GM12892 (cell line): Measurements from ENCODE around the gene EVC2.

Source experiments
- DNase-seq: peaks from one replicate; pipeline ENCODE4 v3.0.0; 2011; ENCODE audit not compliant: insufficient read length
- FAIRE-seq: peaks from 2 replicates; lab custom pipeline; 2011; peaks lifted over from hg19 to GRCh38; lab: Jason Lieb, UNC
- POLR2A ChIP-seq: IDR thresholded peaks from 2 replicates; pipeline ENCODE4 v1.6.1; 2011; ENCODE audit warnings: low read depth, low read length, control low read depth
- POLR2AphosphoS5 ChIP-seq: IDR thresholded peaks from 2 replicates; pipeline ENCODE4 v1.6.1; 2011; ENCODE audit warnings: low read depth, low read length, control low read depth
- TAF1 ChIP-seq: IDR thresholded peaks from 2 replicates; pipeline ENCODE4 v1.6.1; 2011; ENCODE audit warnings: low read depth, mild to moderate bottlenecking, control low read depth, low read length, borderline replicate concordance

Gene EVC2

DNA sequence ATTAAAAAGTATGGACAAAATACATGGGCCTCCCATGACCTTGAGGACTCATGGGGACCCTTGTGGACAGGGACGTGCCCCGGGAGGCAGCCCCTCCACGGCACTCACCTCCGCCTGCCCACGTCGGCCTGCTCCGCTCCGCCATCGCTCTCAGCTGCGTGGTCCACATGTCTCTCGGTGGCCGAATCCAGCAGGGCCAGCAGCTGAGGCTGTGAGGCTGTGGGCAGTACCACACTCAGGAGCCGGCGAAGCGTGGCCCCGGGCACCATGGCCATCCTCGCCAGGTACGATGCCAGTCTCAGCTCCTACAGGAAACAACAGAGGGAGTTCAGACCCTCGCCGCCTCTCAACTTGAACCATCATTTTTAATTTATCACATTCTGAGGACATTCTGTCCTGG is 140.0 kb downstream of the EVC2 start:
- no peak for FAIRE-seq
- TF ChIP-seq POLR2A (no peak), POLR2AphosphoS5 (no peak), TAF1 (no peak)
- no peak for DNase-seq

DNA sequence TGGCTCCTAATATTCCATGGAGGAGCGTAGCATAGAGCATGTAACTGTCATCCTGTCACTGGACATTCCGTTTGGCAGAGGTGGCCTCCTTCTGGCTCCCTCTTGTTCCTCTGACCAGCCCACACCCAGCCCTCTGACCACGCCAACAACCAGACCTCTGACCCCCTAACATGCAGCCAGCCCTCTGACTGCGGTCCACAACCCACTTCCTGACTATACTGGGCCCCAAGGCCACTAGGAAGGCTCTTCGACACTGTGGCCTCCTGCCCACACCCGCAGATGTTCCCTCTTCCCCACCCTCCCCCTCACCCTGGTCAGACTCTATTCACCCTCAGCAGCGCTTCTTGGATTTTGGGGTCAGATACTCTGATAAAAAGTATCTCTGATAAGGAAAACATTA is 141.4 kb downstream of the EVC2 start:
- FAIRE-seq (no peak), DNase-seq (no peak)
- no peak for TF ChIP-seq POLR2A
- no peak for TF ChIP-seq POLR2AphosphoS5
- TF ChIP-seq TAF1 = no peak

DNA sequence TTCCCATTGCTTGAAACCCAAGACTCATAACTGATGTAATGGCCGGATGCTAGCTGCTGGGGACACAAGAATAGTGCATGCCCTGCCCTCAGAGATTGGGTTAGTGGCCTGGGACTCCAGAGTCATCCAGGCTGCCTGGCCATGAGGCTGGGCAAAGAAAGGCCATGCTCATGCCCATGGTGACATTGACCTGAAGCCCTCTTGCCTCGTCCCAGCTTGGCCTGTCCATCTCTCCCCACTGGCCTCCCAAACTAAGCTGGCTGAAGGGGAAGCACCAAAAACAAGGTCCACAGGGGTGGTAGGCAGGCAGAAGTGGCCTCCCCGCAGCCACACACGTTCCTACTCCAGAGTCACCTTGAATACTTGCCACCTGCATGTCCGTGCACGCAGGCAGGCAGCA is 141.8 kb downstream of the EVC2 start:
- no peak for TF ChIP-seq POLR2A
- TF ChIP-seq POLR2AphosphoS5 = no peak
- TF ChIP-seq TAF1 = no peak
- FAIRE-seq (no peak), DNase-seq (no peak)

DNA sequence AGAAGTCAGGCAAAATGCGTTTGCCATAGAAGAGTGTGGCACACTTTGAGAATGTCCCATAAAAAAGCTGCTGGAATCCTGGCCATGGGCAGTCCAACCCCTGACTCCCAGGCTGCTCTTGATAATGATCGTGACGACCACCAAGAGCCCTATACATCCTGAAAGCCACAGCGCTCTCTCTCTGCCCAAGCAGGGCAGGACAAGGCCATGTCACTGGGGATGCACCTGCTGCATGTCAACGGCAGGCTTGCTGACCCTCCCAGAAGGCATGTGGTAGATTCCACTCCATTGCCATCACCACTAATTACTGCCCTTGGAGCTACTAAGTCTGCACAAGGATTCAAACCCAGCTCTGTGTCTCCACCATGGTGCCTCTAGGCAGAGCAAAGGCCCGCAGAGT is 144.5 kb downstream of the EVC2 start:
- no peak for TF ChIP-seq TAF1
- no peak for TF ChIP-seq POLR2AphosphoS5
- TF ChIP-seq POLR2A = no peak
- DNase-seq (no peak), FAIRE-seq (no peak)

DNA sequence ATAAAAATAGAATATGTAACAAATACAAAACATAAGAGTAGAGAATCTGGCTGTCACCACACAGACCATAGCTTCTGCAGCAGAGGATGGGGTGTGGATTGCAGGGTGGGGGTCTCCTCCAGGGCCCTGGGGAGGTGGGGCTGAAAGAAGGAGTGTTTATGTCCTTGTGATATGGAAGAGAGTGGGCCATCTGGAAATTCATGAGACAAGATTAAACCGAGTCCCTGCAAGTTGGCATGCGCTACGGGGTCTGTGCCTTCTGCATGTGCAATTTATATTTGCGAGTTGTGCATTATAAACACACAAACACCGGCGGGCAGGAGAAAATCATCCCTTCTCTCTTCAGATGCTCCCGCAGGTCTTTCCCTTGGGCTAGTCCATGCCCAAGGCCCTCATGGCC is 145.9 kb downstream of the EVC2 start:
- no peak for FAIRE-seq
- no peak for TF ChIP-seq POLR2A
- TF ChIP-seq TAF1 = no peak
- no peak for TF ChIP-seq POLR2AphosphoS5
- DNase-seq = no peak

DNA sequence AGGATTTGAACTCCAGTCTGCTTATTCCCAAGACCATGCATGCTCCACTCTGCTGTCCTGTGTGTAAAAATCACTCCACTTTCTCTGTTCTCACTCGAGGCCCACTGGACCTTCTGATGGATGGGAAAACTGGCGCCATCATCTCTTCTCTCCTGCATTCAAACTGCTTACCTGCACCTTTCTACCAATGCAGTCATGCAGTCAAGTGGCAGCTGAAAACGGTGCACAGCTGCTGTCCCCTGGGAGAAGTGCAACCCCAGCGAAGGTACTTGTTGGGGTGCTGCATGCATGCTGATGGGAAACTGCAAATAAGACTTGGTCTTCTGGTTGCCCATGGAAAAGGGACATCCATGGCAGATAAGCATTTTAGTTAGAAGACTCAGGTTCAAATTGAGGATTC is 147.1 kb downstream of the EVC2 start:
- FAIRE-seq (no peak), DNase-seq (no peak)
- TF ChIP-seq POLR2A = no peak
- no peak for TF ChIP-seq TAF1
- no peak for TF ChIP-seq POLR2AphosphoS5

DNA sequence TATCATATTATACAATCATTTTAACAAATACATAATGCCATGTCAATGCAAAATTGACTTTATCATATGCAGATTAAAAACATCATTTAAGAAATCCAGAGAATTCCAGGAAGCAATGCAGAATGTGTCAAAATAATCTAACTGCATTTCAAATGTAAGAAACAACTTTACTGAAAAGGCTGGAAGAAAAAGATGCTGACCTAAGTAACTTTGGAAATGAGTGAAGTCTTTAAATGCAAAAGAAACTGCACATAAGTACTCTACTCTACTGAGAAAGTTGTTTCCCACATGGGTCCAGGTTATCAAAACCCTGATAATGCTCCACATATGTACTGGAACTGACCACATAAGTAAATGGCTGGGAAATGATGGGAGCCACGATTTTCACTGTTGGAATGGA is 149.9 kb downstream of the EVC2 start:
- TF ChIP-seq POLR2AphosphoS5 (no peak), POLR2A (no peak)
- no peak for FAIRE-seq
- DNase-seq = no peak

DNA sequence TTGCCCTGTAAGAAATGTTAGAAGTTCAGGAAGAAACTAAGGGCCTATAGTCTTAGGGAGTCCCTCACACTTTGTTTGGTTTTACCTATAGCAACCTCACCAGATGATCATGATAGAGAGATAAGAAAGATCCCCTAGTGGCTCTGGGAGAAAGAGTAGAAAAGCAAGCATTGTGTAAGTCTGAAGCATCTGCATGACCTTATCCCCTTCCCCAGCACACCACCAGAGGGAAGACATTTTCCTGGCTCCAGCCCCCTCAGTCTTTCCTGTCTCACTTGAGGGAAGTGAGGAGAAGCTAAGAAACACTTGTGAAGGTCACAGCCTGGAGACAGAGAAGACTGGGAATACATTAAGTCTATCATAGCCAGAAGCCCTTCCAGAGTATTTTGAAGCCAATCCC is 154.0 kb downstream of the EVC2 start:
- no peak for FAIRE-seq
- DNase-seq = no peak
- TF ChIP-seq POLR2AphosphoS5 = no peak
- no peak for TF ChIP-seq POLR2A
- TF ChIP-seq TAF1 = no peak

DNA sequence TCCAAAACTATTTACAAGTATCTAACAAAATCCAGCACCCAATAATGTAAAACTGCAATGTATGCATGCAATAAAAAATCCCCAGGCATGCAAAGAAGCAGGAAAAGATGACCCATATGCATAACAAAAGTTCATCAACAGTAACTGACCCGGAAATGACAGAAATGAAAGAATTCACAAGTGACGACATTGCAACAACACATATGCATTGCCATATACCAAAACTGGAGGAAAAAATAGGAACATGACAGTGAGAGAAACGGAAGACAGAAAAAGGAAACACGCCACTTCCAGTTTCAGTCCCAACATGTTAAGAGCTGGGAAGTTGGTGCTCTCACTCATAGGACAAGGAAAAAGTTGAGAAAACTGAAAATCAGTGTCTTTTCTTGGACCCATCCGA is 154.6 kb downstream of the EVC2 start:
- DNase-seq = no peak
- FAIRE-seq = no peak
- TF ChIP-seq TAF1 (no peak), POLR2AphosphoS5 (no peak), POLR2A (no peak)

DNA sequence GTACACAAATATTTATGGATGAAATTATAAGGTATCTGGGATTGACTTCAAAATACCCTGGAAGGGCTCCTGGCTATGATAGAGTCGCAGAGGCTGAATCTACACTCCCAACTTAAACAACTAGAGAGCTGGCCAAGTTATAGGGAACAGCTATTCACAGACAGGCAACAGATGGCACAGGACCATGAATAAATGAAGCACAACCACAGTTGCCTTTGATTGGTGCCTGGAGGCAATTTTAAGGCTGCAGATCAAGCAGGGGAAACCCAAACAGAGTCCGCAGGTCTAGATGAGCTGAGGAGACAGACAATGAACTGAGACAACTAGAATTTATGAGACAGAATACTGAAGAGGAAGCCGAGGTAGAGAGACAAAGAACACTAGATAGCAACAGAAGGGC is 155.9 kb downstream of the EVC2 start:
- FAIRE-seq (no peak), DNase-seq (no peak)
- TF ChIP-seq POLR2A = no peak
- TF ChIP-seq POLR2AphosphoS5 = no peak
- TF ChIP-seq TAF1 = no peak

DNA sequence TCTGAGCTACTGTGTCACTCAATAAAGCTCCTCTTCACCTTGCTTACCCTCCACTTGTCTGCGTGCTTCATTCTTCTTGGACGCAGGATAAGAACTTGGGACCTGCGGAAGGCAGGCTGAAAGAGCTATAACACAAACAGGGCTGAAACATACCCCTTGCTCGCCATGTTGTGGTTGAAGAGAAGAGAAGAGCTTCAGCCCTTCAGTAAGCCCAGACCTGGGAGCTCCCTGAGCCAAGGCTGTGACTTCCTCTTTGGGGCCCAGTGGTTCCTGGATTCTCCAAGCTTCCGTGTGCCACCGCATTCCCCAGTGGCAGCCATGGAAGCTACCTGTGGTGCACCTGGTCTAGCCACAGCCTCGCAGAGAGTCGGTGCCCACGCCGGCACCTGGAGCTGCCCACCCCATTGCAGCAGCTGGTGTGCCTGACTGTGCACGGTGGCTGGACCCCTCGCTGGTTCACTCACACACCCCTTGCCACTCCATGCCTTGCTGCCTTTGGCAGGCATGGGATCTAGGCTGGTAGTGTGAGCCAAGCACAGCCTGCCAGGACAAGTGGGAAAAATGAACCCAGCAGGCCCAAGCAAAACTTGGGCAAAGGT is 160.6 kb downstream of the EVC2 start:
- TF ChIP-seq POLR2AphosphoS5 (no peak), TAF1 (no peak), POLR2A (no peak)
- FAIRE-seq (no peak), DNase-seq (no peak)

DNA sequence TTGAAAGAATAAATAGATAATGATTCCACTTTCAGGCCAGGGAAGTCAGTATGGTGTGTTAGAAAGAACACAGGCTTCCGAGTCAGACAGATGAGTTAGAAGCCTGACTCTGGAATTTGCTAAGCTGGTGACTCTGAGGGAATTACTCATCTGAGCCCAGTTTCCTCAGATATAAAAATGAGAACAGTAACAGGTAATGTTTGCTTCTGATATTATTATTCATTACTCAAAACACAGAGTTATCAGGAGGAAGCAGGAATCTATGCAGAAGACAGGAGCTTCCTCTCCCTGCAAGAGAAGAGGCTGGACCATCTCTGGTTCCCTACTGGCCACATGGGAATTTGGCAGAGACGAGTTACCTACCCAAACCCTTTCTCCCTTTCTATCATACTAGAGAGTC is 163.1 kb downstream of the EVC2 start:
- FAIRE-seq (no peak), DNase-seq (no peak)
- TF ChIP-seq POLR2AphosphoS5 (no peak), TAF1 (no peak), POLR2A (no peak)

DNA sequence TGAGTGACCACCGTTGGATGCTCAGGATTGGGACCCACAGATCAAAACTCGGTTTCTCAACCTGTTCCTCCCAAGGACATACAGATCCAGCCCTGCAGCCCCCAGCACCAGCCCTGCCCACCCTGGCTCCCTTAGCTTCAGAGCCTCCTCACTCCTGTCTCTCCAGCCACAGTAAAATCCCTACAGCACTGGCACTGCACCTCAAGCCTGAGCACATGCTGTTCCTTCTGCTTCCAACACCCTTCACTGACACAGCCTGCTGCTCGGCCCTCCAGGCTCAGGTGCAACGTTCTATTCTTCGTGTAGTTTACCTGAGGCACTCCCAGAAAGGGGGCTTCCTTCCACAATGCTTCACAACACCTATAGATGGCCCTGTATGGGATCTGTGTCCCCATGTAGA is 163.6 kb downstream of the EVC2 start:
- DNase-seq (no peak), FAIRE-seq (no peak)
- no peak for TF ChIP-seq POLR2AphosphoS5
- no peak for TF ChIP-seq TAF1
- no peak for TF ChIP-seq POLR2A
